Measurements from ENCODE around the gene KBTBD6.

The KBTBD6 gene

DNA sequence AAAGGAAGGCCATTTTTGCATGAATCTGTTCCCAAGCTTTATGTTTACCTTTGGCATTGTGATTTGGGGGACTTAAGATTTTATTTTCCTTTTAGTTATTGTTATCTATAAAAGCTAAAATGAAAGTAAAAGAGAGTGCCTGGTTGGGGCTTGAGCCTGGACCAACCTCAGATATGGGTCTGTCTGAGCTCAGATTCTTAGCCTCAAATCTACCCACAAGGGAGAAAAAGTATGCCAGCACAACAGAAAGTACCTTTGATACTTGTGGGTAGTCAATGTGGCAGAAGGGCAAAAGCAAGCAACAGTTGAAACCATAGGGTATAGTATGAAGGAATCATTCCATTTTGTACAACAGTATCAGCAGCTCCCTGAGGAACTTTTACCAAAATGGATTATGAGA is 26.6 kb upstream of the KBTBD6 start:
- H3K4me3 ChIP-seq (ENCODE audit: low read depth, low read length) = no peak overlapping the region
- TF ChIP-seq, protein P1, sequence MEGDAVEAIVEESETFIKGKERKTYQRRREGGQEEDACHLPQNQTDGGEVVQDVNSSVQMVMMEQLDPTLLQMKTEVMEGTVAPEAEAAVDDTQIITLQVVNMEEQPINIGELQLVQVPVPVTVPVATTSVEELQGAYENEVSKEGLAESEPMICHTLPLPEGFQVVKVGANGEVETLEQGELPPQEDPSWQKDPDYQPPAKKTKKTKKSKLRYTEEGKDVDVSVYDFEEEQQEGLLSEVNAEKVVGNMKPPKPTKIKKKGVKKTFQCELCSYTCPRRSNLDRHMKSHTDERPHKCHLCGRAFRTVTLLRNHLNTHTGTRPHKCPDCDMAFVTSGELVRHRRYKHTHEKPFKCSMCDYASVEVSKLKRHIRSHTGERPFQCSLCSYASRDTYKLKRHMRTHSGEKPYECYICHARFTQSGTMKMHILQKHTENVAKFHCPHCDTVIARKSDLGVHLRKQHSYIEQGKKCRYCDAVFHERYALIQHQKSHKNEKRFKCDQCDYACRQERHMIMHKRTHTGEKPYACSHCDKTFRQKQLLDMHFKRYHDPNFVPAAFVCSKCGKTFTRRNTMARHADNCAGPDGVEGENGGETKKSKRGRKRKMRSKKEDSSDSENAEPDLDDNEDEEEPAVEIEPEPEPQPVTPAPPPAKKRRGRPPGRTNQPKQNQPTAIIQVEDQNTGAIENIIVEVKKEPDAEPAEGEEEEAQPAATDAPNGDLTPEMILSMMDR (IDR thresholded peaks at IDR 0.05; ENCODE audit: low read depth, low read length) = no peak

DNA sequence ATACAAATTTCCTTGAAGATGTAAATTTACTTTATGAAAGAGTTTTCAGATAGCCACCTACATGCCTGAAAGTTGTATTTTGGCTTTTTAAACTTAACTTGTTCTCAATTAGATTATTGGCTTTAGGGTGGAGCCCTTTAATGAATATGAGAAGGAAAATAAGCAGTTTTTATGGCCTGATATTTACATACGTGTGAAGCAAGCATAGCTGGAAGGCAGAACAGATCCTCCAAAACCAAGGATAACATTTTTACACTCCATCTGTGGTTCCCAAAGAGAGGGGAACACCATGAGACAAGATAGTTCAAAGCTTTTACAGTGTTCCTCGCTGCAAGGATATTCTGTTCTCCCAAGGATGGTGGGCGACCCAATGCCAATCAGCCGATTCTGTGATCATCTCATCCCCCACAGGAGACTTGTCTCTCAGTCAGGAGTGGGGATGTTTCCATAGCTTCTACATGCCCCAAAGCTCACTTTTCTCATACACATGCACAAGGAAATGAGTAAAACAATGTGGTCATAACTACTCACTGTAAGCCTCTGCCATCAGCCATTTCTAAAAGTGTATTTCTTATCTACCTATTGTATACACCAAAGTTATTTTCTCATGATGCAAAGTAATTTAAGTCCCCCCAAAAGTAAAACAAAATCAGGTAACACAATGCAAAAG is 24.6 kb upstream of the KBTBD6 start:
- H3K4me3 ChIP-seq (ENCODE audit: low read depth, low read length) = no peak overlapping the region
- TF ChIP-seq, protein P1 (IDR thresholded peaks at IDR 0.05; ENCODE audit: low read depth, low read length) = no peak

DNA sequence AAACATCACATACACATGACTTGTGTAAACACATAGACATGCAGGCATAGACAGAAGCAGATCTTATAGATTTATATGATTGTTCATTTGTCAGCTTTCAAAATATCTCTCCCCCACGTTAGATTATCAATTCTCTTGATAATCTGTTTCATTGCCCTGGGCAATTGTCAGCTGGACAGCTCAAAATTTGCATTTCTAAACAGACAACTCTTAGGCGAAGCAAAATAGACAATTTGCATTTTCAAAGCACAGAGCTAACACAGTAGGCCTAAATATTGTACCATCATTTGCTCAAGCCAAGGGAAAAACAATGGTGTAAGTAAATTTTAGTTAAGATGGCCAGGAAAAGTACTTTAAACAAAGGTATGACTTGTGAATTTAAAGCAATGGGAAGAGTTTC is 24.0 kb upstream of the KBTBD6 start:
- TF ChIP-seq, protein P1 (IDR thresholded peaks at IDR 0.05; ENCODE audit: low read depth, low read length) = no peak

DNA sequence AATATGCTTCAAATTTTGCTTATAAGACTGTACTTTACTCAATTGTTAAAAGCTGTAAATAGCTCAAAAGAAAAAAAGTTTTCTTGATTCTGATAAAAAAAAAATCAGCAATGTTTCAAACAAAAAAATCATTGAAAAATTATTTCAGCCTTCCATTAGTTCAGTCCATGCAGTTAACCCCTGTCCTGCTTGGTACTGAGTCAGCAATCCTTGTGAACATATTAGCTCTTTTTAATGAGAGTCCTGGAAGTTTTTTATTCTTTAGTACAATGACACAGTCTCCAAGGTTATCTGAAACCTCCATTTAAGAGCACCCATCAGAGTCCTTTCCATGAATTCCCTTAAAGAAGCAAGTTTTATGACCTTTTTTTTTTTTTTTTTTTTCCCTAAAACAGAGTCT is 21.4 kb upstream of the KBTBD6 start:
- TF ChIP-seq, protein P1 (IDR thresholded peaks at IDR 0.05; ENCODE audit: low read depth, low read length) = no peak

More for the DNA sequence above, 24.0 kb upstream of the KBTBD6 start:
- H3K4me3 ChIP-seq (ENCODE audit: low read depth, low read length) = no peak overlapping the region

DNA sequence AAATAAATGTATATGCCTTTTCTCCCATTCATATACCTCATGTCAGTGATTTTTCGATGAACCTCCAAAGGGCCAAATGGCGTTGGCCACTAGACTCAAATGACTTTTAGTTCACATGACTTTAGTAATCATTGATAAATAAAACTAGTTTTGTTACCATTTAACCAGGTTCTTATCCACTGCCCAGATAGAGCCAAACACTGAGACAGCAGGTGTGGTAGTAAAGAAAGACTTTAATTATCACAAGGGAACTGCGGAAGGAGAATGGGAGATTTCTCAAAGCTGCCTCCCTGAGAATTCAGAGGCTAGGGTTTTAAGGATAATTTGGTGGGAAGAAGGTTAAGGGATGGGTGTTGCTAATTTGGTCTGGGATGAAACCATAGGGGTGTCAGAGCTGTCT is 19.4 kb upstream of the KBTBD6 start:
- TF ChIP-seq, protein P1 (IDR thresholded peaks at IDR 0.05; ENCODE audit: low read depth, low read length) = no peak
- H3K4me3 ChIP-seq (ENCODE audit: low read depth, low read length) = no peak overlapping the region

More for the DNA sequence above, 21.4 kb upstream of the KBTBD6 start:
- no peak overlapping the region for H3K4me3 ChIP-seq (ENCODE audit: low read depth, low read length)

DNA sequence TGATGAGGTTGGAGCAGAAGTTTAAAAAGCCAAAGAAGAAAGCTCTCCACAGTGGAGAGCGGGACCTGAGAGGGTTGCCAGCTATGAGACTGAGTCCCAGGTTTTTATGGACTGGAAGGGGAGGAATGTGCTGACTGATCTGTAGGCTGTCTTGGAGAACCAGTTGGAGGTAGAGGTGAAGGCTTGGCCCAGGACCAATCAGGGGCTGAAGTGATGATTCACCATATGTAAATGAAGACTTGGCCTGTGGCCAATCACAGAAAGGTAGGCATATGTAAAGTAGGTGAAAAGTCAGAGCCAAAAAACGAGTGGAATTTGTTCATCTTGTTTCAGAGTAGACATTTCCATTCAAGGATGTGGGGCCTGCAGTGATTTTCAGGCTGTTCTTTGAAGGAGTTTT is 17.5 kb upstream of the KBTBD6 start:
- H3K4me3 ChIP-seq (ENCODE audit: low read depth, low read length) = no peak overlapping the region
- TF ChIP-seq, protein P1 (IDR thresholded peaks at IDR 0.05; ENCODE audit: low read depth, low read length) = no peak

DNA sequence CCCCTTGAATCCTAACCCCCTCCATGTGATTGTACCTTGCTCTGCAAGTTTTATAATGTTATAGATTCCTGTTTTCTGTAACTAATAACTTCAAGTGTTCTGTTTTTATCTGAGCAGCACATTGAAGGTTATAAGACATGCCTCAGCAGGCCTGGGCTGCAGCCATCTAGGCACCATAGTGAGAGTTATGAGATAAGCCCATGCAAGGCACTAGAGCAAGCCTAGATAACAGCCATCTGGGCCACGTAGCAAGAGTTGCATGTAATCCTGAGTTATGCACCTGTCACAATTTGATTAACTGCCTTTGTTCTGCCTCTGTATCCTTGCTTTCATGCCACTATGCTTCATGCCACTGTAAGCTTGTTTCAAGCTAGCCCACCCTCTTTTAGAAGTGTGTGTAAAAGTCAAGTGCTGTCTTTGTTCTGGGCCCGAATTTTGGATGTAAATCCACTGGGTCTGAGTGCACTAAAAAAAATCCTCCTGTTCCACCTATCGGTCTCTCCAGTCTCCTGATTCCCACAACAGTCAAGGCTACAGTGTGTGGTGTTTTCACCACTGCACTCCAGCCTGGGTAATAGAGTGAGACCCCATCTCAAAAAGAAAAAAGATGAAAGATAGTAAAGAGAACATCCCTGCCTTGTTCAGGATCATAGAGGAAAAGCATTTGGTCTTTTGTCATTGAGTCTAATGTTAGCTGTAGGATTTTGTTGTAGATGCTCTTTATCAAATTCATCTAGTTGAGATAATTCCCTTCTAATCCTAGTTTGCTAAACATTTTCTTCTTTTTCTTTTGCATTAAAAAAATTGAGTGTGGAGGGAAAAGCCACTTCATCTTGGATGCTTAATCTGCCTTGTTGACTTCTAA is 16.0 kb upstream of the KBTBD6 start:
- no peak overlapping the region for H3K4me3 ChIP-seq (ENCODE audit: low read depth, low read length)
- TF ChIP-seq, protein P1 (IDR thresholded peaks at IDR 0.05; ENCODE audit: low read depth, low read length) = no peak
